H1 (cell line): ENCODE results near the gene SLC11A1. TPM values are rescaled to one million over a fixed set of nuclear protein-coding genes. Genes with fewer than 3 reads are reported as not detected.

Experiments
- CTCF ChIA-PET: fragments of 300-600 bp; sonication (Branson Sonifier 250); formaldehyde crosslinking; loops from one replicate; lab custom pipeline; 2021; ENCODE audit not compliant: partially characterized antibody; lab: Charles Lee
- POLR2A ChIA-PET: fragments of 300-600 bp; sonication (Branson Sonifier 250); formaldehyde crosslinking; loops from one replicate; lab custom pipeline; 2021; ENCODE audit warnings: inconsistent platforms; ENCODE audit not compliant: partially characterized antibody; lab: Charles Lee
- DNase-seq, 2 experiments: peaks; one replicate each; pipeline versions ENCODE4 v3.0.0 to v3.0.0-alpha.2; 2010 to 2022; ENCODE audit warnings: low spot score in 2 of 2, low read depth in 1 of 2, mixed read lengths in 1 of 2
- FAIRE-seq: peaks from 2 replicates; lab custom pipeline; 2011; peaks lifted over from hg19 to GRCh38; lab: Jason Lieb, UNC
- H2AFZ ChIP-seq: 2 replicates; pipeline ENCODE4 v1.8.1; 2012; ENCODE audit warnings: low read length, inconsistent platforms
- H2AK5ac ChIP-seq: 2 replicates; pipeline ENCODE4 v1.6.1; 2013; ENCODE audit warnings: low read depth, low read length
- H2BK120ac ChIP-seq: replicated peaks from 2 replicates; pipeline ENCODE3; 2013; ENCODE audit warnings: low read depth, low read length, inconsistent platforms
- H2BK12ac ChIP-seq: 2 replicates; pipeline ENCODE4 v1.6.1; 2013; ENCODE audit warnings: low read depth, low read length
- H2BK15ac ChIP-seq: 2 replicates; pipeline ENCODE4 v1.6.1; 2013; ENCODE audit warnings: low read length
- H2BK20ac ChIP-seq: 2 replicates; pipeline ENCODE4 v1.6.1; 2013; ENCODE audit warnings: low read length
- H2BK5ac ChIP-seq: 2 replicates; pipeline ENCODE4 v1.6.1; 2013; ENCODE audit warnings: low read depth, low read length
- H3K14ac ChIP-seq: 2 replicates; pipeline ENCODE4 v1.6.1; 2013; ENCODE audit warnings: inconsistent platforms; ENCODE audit not compliant: insufficient read length
- H3K18ac ChIP-seq: 2 replicates; pipeline ENCODE4 v1.6.1; 2013; ENCODE audit warnings: low read length; ENCODE audit errors: extremely low read depth
- H3K23ac ChIP-seq: 2 replicates; pipeline ENCODE4 v1.6.1; 2013; ENCODE audit warnings: inconsistent platforms; ENCODE audit not compliant: insufficient read length
- H3K23me2 ChIP-seq: 2 replicates; pipeline ENCODE4 v1.6.1; 2013; ENCODE audit warnings: low read depth, low read length
- H3K27ac ChIP-seq: 2 replicates; pipeline ENCODE4 v1.6.1; 2011; ENCODE audit warnings: low read depth, low read length, inconsistent platforms
- H3K27me3 ChIP-seq, 4 experiments: replicated peaks in 1 of 4; 1 replicate in 1 of 4; 2 replicates in 3 of 4; pipeline versions ENCODE4 v1.6.1 to v1.8.1; 2011 to 2013; ENCODE audit warnings: low read length in 3 of 4, mild to moderate bottlenecking in 3 of 4, inconsistent platforms in 2 of 4, mixed read lengths in 2 of 4, moderate library complexity in 1 of 4; ENCODE audit not compliant: control insufficient read depth in 3 of 4, insufficient read depth in 3 of 4; ENCODE audit errors: extremely low read depth in 1 of 4
- H3K36me3 ChIP-seq, 4 experiments: 2 replicates each; pipeline versions ENCODE4 v1.6.1 to v1.8.1; 2011 to 2013; ENCODE audit warnings: mild to moderate bottlenecking in 4 of 4, low read length in 3 of 4, moderate library complexity in 2 of 4, control low read depth in 1 of 4, inconsistent platforms in 1 of 4; ENCODE audit not compliant: insufficient read depth in 4 of 4, control insufficient read depth in 2 of 4
- H3K4ac ChIP-seq: replicated peaks from 2 replicates; pipeline ENCODE3; 2013; ENCODE audit warnings: low read length, low read depth, mixed read lengths, inconsistent platforms; ENCODE audit not compliant: insufficient read length
- H3K4me1 ChIP-seq, 4 experiments: replicated peaks in 1 of 4; 1 replicate in 1 of 4; 2 replicates in 3 of 4; pipeline versions ENCODE4 v1.6.1 to v1.8.1; 2011 to 2013; ENCODE audit warnings: low read length in 3 of 4, inconsistent platforms in 2 of 4, mixed read lengths in 1 of 4; ENCODE audit not compliant: insufficient read depth in 4 of 4, control insufficient read depth in 3 of 4
- H3K4me2 ChIP-seq, 2 experiments: 2 replicates each; pipeline versions ENCODE4 v1.6.1 to v1.8.1; 2011 to 2013; ENCODE audit warnings: low read depth in 2 of 2, low read length in 2 of 2, control low read depth in 1 of 2, inconsistent platforms in 1 of 2, mild to moderate bottlenecking in 1 of 2; ENCODE audit not compliant: insufficient read depth in 1 of 2
- H3K4me3 ChIP-seq, 4 experiments: fragments of 200-600, 300-600 bp in 1 of 4; sonication (generic), shearing (Covaris generic), sonication (Bioruptor Twin) in 1 of 4; 2 replicates each; pipeline versions ENCODE4 v1.5.1 to v1.8.1; 2011 to 2016; ENCODE audit warnings: low read length in 4 of 4, low read depth in 3 of 4, control low read depth in 2 of 4, inconsistent platforms in 2 of 4, mild to moderate bottlenecking in 2 of 4, mixed read lengths in 1 of 4, moderate library complexity in 1 of 4; ENCODE audit not compliant: insufficient read depth in 2 of 4; ENCODE audit errors: extremely low read depth in 1 of 4
- H3K56ac ChIP-seq: replicated peaks from 2 replicates; pipeline ENCODE3; 2013; ENCODE audit warnings: low read depth, mild to moderate bottlenecking, mixed read lengths, low read length, inconsistent platforms; ENCODE audit not compliant: insufficient read length
- H3K79me1 ChIP-seq: 2 replicates; pipeline ENCODE4 v1.6.1; 2013; ENCODE audit warnings: low read depth, low read length, control low read depth
- H3K79me2 ChIP-seq, 2 experiments: 2 replicates each; pipeline versions ENCODE4 v1.6.1 to v1.8.1; 2012 to 2013; ENCODE audit warnings: low read length in 2 of 2, mild to moderate bottlenecking in 2 of 2, inconsistent platforms in 1 of 2; ENCODE audit not compliant: insufficient read depth in 2 of 2, control insufficient read depth in 1 of 2
- H3K9ac ChIP-seq, 4 experiments: replicated peaks in 1 of 4; 1 replicate in 1 of 4; 2 replicates in 3 of 4; pipeline versions ENCODE4 v1.6.1 to v1.8.1; 2011 to 2013; ENCODE audit warnings: low read depth in 3 of 4, low read length in 3 of 4, control low read depth in 2 of 4, mild to moderate bottlenecking in 2 of 4, moderate library complexity in 2 of 4, inconsistent platforms in 1 of 4; ENCODE audit errors: extremely low read depth in 1 of 4
- H3K9me3 ChIP-seq, 2 experiments: 2 replicates each; pipeline versions ENCODE4 v1.6.1 to v1.8.1; 2012 to 2013; ENCODE audit warnings: mild to moderate bottlenecking in 2 of 2, moderate library complexity in 2 of 2, control low read depth in 1 of 2, inconsistent platforms in 1 of 2, low read depth in 1 of 2, low read length in 1 of 2, mixed read lengths in 1 of 2; ENCODE audit not compliant: insufficient read depth in 2 of 2
- H4K20me1 ChIP-seq, 2 experiments: replicated peaks in 1 of 2; 2 replicates each; pipeline versions ENCODE3 to v1.8.1; 2011 to 2013; ENCODE audit warnings: inconsistent platforms in 2 of 2, low read length in 2 of 2, mild to moderate bottlenecking in 1 of 2; ENCODE audit not compliant: insufficient read depth in 2 of 2, control insufficient read depth in 1 of 2
- H4K5ac ChIP-seq: 2 replicates; pipeline ENCODE4 v1.6.1; 2013; ENCODE audit warnings: low read length, low read depth, mixed read lengths, inconsistent platforms; ENCODE audit not compliant: insufficient read length
- H4K8ac ChIP-seq: 2 replicates; pipeline ENCODE4 v1.8.0; 2013; ENCODE audit warnings: mild to moderate bottlenecking, moderate library complexity, low read length, inconsistent platforms; ENCODE audit not compliant: insufficient read depth; ENCODE audit errors: extremely low read depth
- H4K91ac ChIP-seq: replicated peaks from 2 replicates; pipeline ENCODE3; 2013; ENCODE audit warnings: low read length, mixed read lengths, inconsistent platforms; ENCODE audit not compliant: insufficient read length
- BACH1 ChIP-seq: IDR thresholded peaks from 2 replicates; pipeline ENCODE4 v1.6.1; 2012; ENCODE audit warnings: low read length, improper control_type of control experiment
- BCL11A ChIP-seq, 2 experiments: IDR thresholded peaks; one replicate each; pipeline ENCODE4 v1.6.1; 2011; ENCODE audit warnings: low read depth in 2 of 2, low read length in 2 of 2, mild to moderate bottlenecking in 2 of 2
- BRCA1 ChIP-seq: IDR thresholded peaks from 2 replicates; pipeline ENCODE4 v1.6.1; 2012; ENCODE audit warnings: low read depth, low read length, improper control_type of control experiment
- CBX5 ChIP-seq: fragments of 300-800, 300-1000 bp; sonication (generic); IDR thresholded peaks from 2 replicates; pipeline ENCODE4 v1.7.1; 2016; ENCODE audit warnings: antibody characterized with exemption, low read length, low read depth
- EZH2 ChIP-seq: fragments of 200-600 bp; sonication (generic); IDR thresholded peaks from 2 replicates; pipeline ENCODE4 v1.7.1; 2012; ENCODE audit warnings: low read depth, mild to moderate bottlenecking, moderate library complexity, low read length, inconsistent platforms; ENCODE audit not compliant: severe bottlenecking
- HDAC2 ChIP-seq, 2 experiments: fragments of 300-600 bp in 1 of 2; sonication (generic) in 1 of 2; IDR thresholded peaks; 2 replicates each; pipeline ENCODE4 v1.6.1; 2011 to 2012; ENCODE audit warnings: low read depth in 2 of 2, low read length in 2 of 2, mild to moderate bottlenecking in 2 of 2, moderate library complexity in 2 of 2, borderline replicate concordance in 1 of 2, inconsistent platforms in 1 of 2
- JUN ChIP-seq: IDR thresholded peaks from 2 replicates; pipeline ENCODE4 v1.6.1; 2011; ENCODE audit warnings: low read depth, mild to moderate bottlenecking, improper control_type of control experiment, low read length
- KDM4A ChIP-seq: IDR thresholded peaks from one replicate; pipeline ENCODE4 v1.7.1; 2012; ENCODE audit warnings: low read depth, mild to moderate bottlenecking, moderate library complexity, low read length, inconsistent platforms; ENCODE audit not compliant: severe bottlenecking
- NANOG ChIP-seq: IDR thresholded peaks from 2 replicates; pipeline ENCODE4 v1.6.1; 2011; ENCODE audit warnings: low read length, low read depth, mild to moderate bottlenecking, inconsistent platforms; ENCODE audit not compliant: insufficient read depth, poor library complexity, severe bottlenecking
- POLR2AphosphoS5 ChIP-seq: IDR thresholded peaks from 2 replicates; pipeline ENCODE4 v1.6.1; 2011; ENCODE audit warnings: low read depth, low read length
- RNF2 ChIP-seq: fragments of 200-900, 300-1000 bp; sonication (generic); IDR thresholded peaks from 2 replicates; pipeline ENCODE4 v1.7.1; 2016; ENCODE audit warnings: borderline replicate concordance, low read depth, mild to moderate bottlenecking, antibody characterized with exemption, low read length; ENCODE audit not compliant: poor library complexity, severe bottlenecking; ENCODE audit errors: missing control alignments
- RXRA ChIP-seq: IDR thresholded peaks from 2 replicates; pipeline ENCODE4 v1.6.1; 2011; ENCODE audit warnings: low read depth, mild to moderate bottlenecking, low read length, moderate library complexity; ENCODE audit not compliant: insufficient read depth
- SIRT6 ChIP-seq: IDR thresholded peaks from one replicate; pipeline ENCODE4 v1.7.1; 2012; ENCODE audit warnings: low read length, inconsistent platforms
- SP2 ChIP-seq: IDR thresholded peaks from 2 replicates; pipeline ENCODE4 v1.6.1; 2012; ENCODE audit warnings: mild to moderate bottlenecking, low read length, inconsistent platforms
- WGBS, 2 experiments: shearing (Covaris generic) in 1 of 2; methylation state at CpG; one replicate each; pipeline versions ENCODE4 v1.1.6 to v1.1.7; 2013 to 2015; ENCODE audit warnings: low lambda C conversion rate in 2 of 2, mixed read lengths in 2 of 2, inconsistent platforms in 1 of 2, low coverage in 1 of 2, missing lambda C conversion rate in 1 of 2; ENCODE audit not compliant: insufficient replicate concordance in 2 of 2, insufficient coverage in 1 of 2, insufficient read length in 1 of 2; ENCODE audit errors: extremely low coverage in 1 of 2, missing lambda C conversion rate in 1 of 2; 5-methylcytosine and 5-hydroxymethylcytosine counted together
- polyA plus RNA-seq, 7 experiments: library from polyadenylated mRNA; depleted of rRNA in 3 of 7; stranded (reverse) in 5 of 7; unstranded in 2 of 7; fragments of >200 nt in 5 of 7; fragments of 200-250 nt in 2 of 7; gene quantifications; 1 replicate in 5 of 7; 2 replicates in 1 of 7; 4 replicates in 1 of 7; pipeline versions ENCODE4 v1.2.1 to v1.2.3, GENCODE V29; 2011 to 2013; ENCODE audit warnings: missing spikeins in 2 of 7, mixed read lengths in 2 of 7
- total RNA-seq: library from RNA; stranded (reverse); fragmentation: NEBNext Ultra II Directional; extraction: Animal tissue kit (Norgen Biotek cat#: 25700); gene quantifications from 2 replicates; pipeline ENCODE4 v1.2.1, GENCODE V29; 2021

Gene SLC11A1
- total and polyA plus RNA-seq, 2 of the 8 experiments (the other 6 are each of a cell fraction or from before 2014, with no cell fraction given) = 0.20 to 0.43 TPM

DNA sequence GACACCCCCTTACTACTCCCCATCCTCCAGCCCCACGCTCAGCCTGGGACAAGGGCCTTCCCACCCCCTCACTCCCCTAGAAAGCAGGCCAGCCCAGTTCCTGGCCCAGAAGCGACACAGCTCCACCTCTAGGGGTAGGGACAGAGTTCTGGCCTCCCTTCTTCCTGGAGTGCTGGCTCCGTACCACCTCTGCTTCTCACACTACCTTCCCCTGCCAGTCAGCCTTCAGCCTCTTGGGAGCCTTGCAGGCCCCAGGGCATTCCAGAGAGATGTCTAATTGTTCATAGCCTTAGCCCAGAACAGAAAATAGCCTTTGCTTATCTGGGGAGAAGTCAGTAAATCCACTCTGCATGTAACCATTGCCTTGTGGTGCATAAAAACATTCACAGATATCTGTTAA lies 38.5 kb upstream of the SLC11A1 start:
- Histone ChIP-seq H3K9ac (no peak overlapping the region), H3K23ac (no peak overlapping the region), H3K9me3 (no peaks in the 10 kb centered on the region), H3K23me2 (no peaks in the 10 kb centered on the region), H2AFZ (no peak overlapping the region), H2BK20ac (no peak overlapping the region), H3K4me1 (peaks cover 0 to 4% (median 0%) of the 10 kb centered on the region in 4 experiments; a peak in 1 of 7 replicates), H2BK12ac (no peak overlapping the region), H2BK120ac (no peak overlapping the region), H3K36me3 (no peaks in the 10 kb centered on the region; a peak in 1 of 8 replicates), H2BK15ac (no peak overlapping the region), H3K56ac (no peak overlapping the region), H3K4ac (no peak overlapping the region), H4K20me1 (no peaks in the 10 kb centered on the region), H4K5ac (no peak overlapping the region), H4K91ac (peak overlapping the region; percentile 55), H3K18ac (no peak overlapping the region), H3K14ac (no peak overlapping the region), H3K79me2 (no peaks in the 10 kb centered on the region), H2AK5ac (no peak overlapping the region), H3K27me3 (no peaks in the 10 kb centered on the region), H3K27ac (no peak overlapping the region), H3K79me1 (no peaks in the 10 kb centered on the region), H2BK5ac (no peak overlapping the region), H4K8ac (no peak overlapping the region), H3K4me2 (no peak overlapping the region), H3K4me3 (no peak overlapping the region)
- CTCF ChIA-PET = interaction anchor here (1.1 to 3.0 kb wide), 6 partner anchors 9 to 58 kb away, joined by 3 to 18 read pairs (median 4); partner anchors contain the start of gene CATIP
- 88% methylated on average over 3 of the region's 3 CpGs; no CpG with 5 or more reads in 1 of the 2 experiments for WGBS, 2 experiments
- FAIRE-seq (no peak), DNase-seq (no peak)
- POLR2A ChIA-PET = interaction anchor here (0.9 kb wide), 1 partner anchor 53 kb away, joined by 4 read pairs; no protein-coding TSS in a partner anchor
- TF ChIP-seq CBX5 (no peak), BCL11A (IDR thresholded peaks at IDR 0.05; ENCODE audit: low read depth in 2 of 2, low read length in 2 of 2) (no peak), SIRT6 (no peak), BACH1 (no peak), POLR2AphosphoS5 (no peak), EZH2 (no peak), BRCA1 (no peak), JUN (no peak), KDM4A (no peak), RXRA (no peak), RNF2 (no peak), HDAC2 (IDR thresholded peaks at IDR 0.05; ENCODE audit: borderline replicate concordance in 1 of 2, low read depth in 2 of 2, low read length in 2 of 2) (no peak), NANOG (no peak), SP2 (no peak)
